SW480 (cell line): ENCODE results near the gene CD2.

Experiments used
- DNase-seq: peaks from one replicate; pipeline ENCODE4 v3.0.0-alpha.2; 2016; ENCODE audit warnings: low spot score

Gene CD2

DNA sequence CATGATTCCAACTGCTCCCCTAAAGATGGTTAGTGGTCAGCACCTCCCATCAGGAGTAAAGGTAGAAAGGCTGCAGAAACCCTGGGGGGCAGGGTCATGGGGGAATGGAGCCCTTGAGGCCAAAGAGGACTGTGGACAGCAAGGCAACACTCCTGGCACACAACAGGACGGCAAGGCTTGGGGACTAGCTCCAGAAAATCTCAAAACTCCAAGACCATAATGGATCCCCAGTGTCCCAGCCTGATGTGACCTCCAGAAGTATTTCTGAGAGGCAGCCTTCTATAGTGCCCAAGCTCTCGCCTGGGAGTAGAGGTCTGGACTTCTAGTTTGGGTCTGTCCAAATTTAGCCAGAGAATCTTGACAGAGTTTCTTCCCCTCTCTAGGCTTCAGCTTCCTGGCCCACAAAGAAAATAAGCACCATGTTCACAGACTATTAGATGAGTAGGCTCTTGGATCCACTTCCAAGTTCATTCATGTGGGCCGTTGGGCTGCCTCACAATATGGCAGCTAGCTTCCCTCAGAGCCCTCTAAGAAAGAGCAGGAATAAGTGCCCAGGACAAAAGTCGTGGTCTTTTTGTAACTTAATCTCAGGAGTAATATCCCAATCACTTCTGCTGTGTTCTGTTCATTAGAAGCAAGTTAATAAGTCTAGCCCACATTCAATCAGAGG, 6.9 kb downstream of the CD2 start:
- no peak for DNase-seq

DNA sequence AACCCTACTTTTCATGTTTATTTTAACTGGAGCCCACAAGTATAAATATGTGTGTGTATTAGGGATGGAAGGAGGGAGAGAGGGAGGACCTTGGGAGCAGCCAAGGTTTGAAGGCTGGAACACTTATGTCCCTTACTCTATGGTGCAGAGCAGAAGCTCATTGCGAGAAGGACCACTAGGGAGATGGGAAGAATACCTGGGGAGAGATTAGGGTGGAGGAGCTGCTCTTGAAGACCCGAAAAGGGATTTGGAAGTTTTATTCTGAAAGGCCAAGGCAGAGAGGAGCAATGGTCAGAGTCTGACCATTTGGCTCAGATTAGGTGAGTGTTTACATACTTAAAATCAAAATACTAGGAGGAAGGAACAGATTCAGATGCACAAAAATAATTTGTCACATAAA, 8.1 kb downstream of the CD2 start:
- no peak for DNase-seq

DNA sequence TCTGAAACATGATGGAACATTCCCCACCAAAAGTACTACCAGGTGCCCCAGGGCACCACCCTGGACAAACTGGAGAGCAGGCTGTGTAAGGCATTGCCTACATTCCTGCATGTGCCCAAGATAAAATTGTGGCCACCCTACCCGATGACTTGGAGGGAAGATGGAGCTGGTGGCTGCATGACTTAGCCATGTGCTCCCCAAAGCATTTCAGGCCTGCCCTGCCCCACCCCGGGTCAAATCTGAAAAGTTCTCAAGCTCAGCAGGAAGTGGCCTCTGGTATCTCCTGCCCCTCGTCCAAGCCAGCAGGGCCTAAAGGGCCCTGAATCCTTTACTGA, 8.5 kb downstream of the CD2 start:
- no peak for DNase-seq

DNA sequence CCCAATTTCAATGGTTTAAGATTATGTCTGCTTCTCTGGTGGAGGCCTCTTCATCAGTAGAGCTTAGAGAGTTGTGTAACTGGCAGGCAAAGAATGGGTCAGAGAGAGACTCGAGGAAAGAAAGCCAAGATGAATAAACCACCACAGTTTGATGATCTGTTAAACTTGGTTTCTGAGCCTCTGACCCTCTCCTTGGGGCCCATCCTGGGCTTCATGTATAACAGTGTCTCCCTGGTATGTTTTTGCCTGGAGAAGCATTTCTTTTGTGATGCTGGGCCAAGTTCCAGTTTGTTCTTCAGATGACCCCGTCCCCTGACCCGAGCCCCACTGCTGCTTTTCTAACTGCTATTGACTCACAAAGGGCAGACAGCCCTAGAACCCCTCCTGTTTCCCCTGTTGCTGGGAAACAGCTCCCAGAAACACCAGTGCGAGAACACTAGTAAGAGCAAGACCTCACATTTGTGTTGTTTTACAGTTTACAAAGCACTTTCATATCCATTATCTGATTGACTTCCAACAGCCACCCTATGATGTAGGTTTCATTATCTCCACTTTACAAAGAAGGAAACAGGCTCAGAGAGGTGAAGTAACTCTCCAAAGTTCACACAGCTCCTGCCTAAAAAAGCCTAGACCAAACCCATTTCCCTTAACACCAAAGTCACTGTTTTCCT, 9.0 kb downstream of the CD2 start:
- no peak for DNase-seq

DNA sequence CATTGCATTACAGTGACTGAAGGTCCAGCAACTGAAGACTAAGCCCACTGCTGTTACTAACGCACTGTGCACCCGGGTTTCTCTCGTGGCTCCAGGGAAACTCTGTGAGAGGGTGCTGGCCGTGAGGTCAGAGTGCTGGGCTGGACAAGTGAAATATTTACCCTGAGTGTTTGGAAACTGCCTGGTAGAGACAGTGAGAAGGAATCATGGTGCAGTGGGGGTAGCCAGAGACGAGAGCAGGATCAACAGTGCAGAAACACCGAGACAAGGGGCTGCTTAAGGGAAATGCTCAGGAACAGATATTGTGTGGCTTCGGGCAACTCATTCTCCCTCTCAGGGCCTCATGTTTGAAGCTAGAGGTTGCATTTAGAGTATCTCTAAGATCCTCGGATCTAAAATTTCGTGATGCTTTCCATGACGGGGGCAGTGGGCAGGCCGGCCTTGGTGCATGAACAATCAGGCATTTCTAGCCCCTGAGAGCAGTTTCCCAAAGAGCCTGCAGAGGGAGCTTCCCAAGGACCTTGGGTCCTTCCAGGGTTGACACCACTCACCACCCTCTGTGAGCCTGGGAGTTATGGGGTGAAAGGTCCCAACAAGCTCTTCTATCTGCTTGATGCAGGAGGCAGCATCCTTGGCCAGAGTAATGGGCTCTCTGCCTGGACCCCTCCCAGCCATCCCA, 9.7 kb downstream of the CD2 start:
- DNase-seq, result no peak

DNA sequence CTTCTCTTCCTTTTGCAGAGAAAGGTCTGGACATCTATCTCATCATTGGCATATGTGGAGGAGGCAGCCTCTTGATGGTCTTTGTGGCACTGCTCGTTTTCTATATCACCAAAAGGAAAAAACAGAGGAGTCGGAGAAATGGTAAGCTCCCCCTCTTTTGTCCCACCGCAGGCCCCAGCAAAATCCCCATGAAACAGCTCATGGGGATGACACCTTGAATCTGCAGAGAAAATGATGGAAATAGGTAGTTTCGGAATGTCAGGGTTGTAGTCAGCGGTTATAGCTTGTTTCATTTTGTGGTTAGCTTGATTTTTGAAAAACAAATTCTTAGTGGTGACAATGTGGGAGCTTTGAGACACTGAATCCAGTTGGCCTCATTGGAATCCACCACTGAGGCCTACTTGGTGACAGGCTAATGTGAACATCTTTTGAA, 10.3 kb downstream of the CD2 start:
- DNase-seq, result no peak

DNA sequence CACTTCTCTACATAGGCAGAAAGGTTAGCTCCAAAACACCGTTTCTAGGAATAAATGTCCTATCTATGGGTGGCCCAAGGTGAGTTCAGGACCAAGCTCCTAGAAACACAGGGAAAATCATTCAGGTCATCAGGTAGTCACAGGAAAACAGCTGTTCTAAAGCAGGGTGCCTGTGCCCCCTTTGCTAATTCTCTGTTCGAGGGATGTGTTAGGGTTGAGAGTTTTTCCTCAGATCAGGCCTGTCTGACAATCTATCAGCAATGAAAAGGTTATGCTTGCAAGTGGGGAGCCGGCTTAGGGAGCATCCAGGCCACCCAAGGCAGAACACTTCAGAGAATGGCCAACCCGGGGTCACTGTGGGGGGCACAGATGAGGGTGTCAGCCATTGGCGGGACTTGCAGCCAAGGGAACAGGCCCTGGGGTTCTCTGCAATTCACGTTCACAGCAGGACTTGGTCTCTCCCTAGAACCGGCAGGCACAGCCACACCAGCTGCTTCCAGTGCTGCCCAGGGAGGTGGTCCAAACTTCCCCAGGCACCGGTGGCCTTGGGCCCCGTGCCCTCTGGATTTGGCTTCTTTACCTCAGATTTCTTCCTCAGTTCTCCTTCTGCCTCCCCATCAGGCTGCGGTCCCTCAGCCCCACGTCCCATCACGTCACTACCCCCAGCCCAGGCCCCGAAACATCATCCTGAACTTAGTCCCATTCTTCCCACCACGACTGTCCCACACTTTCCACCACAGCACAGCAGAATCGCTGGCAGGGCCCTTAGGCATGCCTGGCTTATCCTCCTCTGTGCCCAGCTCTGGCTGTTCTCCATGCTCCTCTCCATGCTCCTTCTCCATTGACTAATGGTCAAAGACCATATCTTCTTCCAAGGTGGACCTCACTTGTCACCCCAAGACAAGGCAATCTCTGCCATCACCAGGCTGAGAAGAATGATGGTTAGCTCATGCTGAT, 11.0 kb downstream of the CD2 start:
- DNase-seq, result no peak

DNA sequence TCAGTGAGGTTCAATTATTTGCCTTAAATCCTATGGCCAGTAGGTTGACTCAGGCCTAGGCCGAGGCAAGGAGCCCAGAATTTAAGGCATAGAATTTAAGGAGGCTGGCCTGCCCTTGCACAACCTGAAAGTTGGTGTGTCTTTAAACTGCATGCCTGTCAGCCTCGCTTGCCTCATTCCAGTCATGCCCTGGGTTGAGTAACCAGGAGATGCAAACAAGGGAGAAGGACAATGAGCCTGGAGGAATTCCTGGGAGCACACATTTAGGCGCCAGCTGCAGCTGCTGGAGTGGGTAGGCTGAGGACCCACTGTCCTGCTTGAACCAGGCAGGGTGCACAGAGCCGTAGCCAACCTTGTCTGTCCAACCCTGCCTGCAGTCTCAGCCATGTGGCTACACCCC, 11.7 kb downstream of the CD2 start:
- no peak for DNase-seq

DNA sequence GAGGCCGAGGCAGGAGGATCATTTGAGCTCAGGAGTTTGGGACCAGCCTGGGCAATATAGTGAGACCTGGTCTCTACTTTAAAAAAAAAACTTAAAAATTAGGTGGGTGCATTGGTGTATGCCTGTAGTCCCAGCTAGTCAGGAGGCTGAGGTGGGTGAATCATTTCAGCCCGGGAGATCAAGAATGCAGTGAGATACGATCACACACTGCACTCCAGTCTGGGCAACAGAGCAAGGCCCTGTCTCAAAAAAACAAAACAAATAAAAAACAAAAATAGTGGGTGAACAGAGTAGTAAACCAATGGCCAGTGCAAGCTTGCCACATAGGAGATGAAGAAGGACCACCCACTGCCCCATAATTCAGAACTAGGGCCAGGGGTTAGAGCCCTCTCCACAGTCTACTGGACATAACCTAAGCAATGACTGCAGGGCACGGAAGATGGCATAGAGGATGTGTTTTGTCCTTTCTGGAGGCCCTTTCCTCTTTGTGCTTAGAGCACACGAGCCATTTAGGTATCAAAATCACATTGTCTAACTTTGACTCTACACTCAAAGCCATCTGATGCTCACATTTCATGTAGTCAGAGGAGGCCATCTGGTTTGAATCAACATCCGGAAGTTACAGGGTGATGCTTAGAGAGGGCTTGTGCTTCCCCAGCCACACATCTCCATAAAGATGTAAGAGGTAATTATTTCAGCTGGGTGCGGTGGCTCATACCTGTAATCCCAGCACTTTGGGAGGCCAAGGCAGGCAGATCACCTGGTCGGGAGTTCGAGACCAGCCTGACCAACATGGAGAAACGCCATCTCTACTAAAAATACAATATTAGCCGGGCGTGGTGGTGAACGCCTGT, 12.6 kb downstream of the CD2 start:
- no peak for DNase-seq

DNA sequence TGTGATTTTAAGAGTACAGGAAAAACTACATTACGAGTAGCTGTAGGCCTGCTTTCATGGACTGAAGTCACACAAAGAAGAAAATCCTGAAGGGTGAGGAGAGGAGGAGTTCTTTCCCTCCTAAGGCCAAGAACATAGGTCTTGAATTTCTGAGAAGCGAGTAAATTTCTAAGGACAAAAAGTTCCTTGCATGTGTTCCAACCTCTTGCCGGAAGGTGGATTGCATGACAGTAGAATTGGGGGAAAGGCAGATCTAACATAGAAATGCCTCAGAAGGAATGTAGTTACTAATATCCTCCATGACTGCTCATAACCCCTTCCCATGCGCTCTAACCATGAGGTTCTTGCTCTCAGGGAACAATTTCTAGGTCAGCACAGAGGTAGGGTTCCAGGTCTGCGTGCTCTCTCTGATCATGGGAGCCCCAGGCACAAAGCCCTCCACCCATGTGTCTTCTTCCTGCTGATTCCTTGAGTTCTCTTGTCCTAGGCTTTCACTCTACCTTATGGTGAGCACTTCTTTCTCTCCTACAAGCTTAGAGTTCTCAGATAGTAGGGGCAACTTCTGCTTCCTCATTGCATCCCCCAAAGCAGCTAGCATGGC, 13.7 kb downstream of the CD2 start:
- DNase-seq, result no peak

DNA sequence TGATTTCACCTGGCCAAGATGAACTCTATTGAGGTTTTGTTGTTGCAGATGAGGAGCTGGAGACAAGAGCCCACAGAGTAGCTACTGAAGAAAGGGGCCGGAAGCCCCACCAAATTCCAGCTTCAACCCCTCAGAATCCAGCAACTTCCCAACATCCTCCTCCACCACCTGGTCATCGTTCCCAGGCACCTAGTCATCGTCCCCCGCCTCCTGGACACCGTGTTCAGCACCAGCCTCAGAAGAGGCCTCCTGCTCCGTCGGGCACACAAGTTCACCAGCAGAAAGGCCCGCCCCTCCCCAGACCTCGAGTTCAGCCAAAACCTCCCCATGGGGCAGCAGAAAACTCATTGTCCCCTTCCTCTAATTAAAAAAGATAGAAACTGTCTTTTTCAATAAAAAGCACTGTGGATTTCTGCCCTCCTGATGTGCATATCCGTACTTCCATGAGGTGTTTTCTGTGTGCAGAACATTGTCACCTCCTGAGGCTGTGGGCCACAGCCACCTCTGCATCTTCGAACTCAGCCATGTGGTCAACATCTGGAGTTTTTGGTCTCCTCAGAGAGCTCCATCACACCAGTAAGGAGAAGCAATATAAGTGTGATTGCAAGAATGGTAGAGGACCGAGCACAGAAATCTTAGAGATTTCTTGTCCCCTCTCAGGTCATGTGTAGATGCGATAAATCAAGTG, 14.3 kb downstream of the CD2 start:
- no peak for DNase-seq

DNA sequence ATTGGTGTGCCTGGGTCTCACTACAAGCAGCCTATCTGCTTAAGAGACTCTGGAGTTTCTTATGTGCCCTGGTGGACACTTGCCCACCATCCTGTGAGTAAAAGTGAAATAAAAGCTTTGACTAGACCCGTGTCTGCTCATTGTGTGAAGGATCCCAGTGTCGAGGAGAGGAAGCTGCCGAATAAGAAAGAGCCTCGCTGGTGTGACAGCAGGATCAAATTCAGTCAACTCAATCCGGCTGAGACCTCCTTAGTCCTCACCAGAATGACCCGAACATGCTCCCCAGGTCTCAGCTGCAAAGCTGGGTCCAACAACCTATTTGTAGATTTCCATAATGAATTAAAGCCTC, 14.8 kb downstream of the CD2 start:
- DNase-seq, result no peak

DNA sequence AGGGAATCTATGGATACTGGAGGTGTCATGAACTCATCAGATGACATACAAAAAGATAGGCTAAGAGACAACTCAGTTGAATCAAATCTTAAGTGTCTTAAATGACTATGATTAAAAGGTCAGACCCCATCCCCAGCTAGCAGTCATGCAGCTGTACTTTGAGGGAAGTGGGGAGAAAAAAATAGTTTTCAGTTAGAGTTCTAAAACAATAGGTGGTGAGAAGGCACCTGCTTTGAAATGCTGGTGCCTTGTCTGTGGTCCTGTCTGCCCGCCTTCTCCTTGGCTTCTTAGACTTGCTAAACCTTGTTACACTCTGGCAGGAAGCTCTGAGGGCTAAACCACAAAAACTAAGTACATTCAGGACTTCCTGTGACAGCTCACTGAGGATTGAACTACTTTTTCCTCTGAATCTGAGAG, 15.3 kb downstream of the CD2 start:
- no peak for DNase-seq

DNA sequence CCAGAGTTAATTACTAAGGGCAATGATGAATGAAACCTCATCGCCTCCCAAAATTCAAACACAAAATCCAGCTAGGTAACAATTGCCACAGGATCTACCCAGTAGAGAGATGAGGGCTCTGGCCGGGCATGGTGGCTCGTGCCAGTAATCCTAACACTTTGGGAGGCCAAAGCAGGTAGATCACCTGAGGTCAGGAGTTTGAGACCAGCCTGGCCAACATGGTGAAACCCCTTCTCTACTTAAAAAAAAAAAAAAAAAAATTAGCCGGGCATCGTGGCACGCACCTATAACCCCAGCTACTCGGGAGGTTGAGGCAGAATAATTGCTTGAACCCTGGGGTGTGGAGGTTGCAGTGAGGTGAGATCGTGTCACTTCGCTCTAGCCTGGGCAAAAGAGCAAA, 15.8 kb downstream of the CD2 start:
- DNase-seq, result no peak

DNA sequence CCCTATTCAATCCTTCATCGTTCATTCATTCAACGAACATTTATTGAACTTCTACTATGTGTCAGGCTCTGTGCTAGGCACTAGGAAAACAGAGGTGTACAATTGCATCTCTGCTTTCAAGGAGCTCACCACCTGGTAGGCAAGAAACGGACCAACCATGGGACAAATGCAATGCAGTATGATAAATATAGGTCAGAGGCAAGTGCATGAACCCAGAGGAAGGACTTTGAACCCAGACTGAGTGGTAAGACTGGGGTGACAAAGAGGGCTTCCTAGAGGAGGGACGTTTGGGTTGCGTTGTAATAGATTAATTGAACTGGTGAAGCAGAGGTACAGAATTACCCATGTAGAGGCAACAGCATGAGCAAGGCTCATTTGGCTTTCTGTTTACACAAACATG, 16.4 kb downstream of the CD2 start:
- DNase-seq, result no peak

DNA sequence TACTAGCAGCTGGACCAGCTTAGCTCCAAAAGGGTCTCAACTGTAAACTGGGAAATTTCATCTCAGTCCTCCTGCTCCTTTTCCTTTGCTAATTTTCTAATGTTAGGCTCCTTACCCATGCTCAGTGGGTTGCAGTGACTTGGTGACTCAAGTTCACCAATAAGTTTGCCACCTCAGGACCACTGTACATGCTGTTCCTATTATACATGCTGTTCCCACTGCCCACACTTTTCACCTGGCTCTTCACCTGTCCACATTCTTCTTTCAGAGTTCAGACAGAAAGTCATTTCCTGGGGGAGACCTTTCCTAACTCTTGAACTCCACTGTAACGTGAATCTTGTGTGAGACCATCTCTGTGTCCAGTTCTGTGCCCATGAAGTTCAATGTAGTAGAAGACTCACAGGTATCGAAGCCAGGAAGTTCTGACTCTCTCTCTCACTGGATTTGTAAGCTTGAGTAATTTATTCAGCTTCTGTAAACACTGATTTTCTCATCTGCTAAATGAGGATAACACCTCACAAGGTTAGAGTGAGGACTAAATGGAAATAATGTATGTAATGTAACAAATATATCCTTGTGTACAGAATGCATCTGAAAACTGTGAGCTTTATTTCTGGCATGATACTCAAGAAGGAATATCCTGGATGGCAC, 17.9 kb downstream of the CD2 start:
- DNase-seq, result no peak

DNA sequence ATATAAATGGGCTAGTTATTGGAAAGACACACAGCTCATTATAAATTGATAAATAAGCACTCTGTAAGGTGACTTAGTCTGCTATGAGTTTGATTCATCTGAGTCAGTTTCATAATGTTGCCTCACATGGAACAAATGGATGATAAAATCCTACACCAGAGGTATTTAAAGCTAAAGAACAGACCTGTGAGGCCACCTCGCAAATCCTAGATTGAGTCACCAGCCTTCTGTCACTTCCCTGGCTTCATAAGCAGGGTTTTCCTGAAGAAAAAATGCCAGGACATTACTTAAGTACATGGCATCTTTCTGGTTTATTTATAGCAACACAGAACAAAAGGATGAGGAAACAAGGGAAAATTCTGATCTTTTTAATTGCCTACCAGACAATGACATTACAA, 18.4 kb downstream of the CD2 start:
- DNase-seq, result no peak

DNA sequence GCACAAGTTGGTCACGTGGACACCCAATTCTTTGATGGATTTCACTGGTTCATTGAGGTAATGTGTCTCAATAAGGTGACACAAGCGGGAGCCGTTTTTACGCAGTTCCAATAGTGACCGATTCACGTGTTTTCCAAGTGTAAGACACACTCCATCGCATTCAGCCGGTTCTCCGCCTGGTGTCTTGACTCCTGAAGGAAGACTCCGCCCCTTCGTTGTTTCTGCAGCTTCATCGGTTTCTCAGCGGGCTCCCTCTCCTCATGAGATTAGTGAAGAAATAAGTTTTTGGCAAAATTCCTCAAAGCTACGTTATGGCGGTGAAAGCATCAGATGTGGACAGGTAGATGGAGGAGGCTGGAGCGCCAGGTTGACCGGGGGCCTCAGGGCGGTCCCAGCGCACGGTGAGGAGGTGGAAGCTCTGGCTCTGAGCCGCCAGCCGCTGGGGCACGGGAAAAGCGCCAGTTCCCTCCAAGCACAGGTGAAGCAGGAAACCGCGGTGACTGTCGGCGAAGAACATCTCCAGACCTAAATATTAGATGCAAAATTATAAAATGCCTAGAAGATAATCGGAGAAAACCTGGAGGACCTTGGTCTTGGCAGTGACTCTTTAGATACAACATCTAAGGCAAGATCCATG, 21.0 kb downstream of the CD2 start:
- no peak for DNase-seq
